IPS-20b (cell line): ENCODE results near the gene TYRP1.

ENCODE experiments used
- H3K27ac ChIP-seq: one replicate; pipeline ENCODE4 v1.5.1; 2013; ENCODE audit warnings: low read length
- H3K27me3 ChIP-seq: 2 replicates; pipeline ENCODE4 v1.6.1; 2013; ENCODE audit warnings: mild to moderate bottlenecking, low read length, inconsistent platforms; ENCODE audit not compliant: insufficient read depth
- H3K36me3 ChIP-seq: 2 replicates; pipeline ENCODE4 v1.6.1; 2013; ENCODE audit warnings: low read depth, mild to moderate bottlenecking, inconsistent platforms, low read length, moderate library complexity; ENCODE audit not compliant: insufficient read depth
- H3K4me1 ChIP-seq: 2 replicates; pipeline ENCODE4 v1.6.1; 2013; ENCODE audit warnings: mild to moderate bottlenecking, control low read depth, inconsistent platforms, low read length, moderate library complexity; ENCODE audit not compliant: insufficient read depth
- H3K4me3 ChIP-seq: 2 replicates; pipeline ENCODE4 v1.5.1; 2013; ENCODE audit warnings: mild to moderate bottlenecking, low read length, inconsistent platforms
- H3K9ac ChIP-seq: 2 replicates; pipeline ENCODE4 v1.6.1; 2013; ENCODE audit warnings: low read depth, mild to moderate bottlenecking, inconsistent platforms, low read length, moderate library complexity
- H3K9me3 ChIP-seq: 2 replicates; pipeline ENCODE4 v1.6.1; 2013; ENCODE audit warnings: mild to moderate bottlenecking, low read depth, low read length, inconsistent platforms; ENCODE audit not compliant: insufficient read depth

TYRP1 gene

GRCh38 chr9:12698266-12698665, 5.1 kb downstream of the TYRP1 start:
- H3K27me3 ChIP-seq, result no peaks in the 10 kb centered on the region
- no peaks in the 10 kb centered on the region for H3K36me3 ChIP-seq
- no peaks in the 10 kb centered on the region for H3K4me1 ChIP-seq
- no peak overlapping the region for H3K4me3 ChIP-seq
- H3K9ac ChIP-seq, result no peak overlapping the region
- H3K9me3 ChIP-seq, result no peaks in the 10 kb centered on the region
- no peak overlapping the region for H3K27ac ChIP-seq

DNA sequence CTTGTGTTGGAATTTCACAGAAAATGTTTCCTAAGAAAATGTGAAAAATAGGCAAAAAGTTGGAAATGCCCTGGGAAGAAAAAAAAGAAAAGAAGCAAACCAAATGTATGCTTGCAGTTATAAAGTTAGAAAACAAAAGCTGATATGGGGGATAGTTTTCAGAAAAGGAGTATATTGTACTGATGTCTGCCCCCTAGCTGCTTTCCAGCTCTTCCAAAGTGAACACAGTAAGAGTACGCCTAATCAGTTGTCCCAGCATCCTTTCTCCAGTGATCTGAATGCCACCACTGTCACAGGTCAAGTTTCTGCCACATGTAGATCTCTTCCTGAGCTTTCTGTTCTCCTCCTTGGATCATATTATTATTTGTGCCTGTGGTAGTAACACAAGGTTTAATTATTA, 5.8 kb downstream of the TYRP1 start:
- Histone ChIP-seq H3K27ac (no peak overlapping the region), H3K9ac (no peak overlapping the region)

DNA sequence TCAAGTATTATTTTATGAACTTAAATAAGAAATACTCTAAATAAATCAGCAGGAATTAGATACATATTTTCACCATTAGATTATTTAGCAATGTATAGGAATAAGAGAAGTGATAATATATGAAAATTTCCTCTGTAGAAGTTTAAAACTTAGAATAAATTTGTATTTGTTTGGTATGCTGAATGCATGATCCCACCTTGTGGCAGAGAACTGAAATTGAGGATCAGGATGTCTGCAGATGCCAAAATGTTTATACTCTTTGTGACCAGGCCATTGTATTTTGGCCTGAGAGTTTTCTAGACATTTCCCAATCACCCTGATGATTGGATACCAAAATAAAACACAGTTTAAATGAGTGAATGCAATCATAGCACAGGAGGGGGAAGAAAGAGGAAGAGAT, 6.3 kb downstream of the TYRP1 start:
- Histone ChIP-seq H3K9ac (no peak overlapping the region), H3K36me3 (no peaks in the 10 kb centered on the region), H3K27ac (no peak overlapping the region), H3K4me3 (no peak overlapping the region), H3K27me3 (no peaks in the 10 kb centered on the region), H3K4me1 (no peaks in the 10 kb centered on the region), H3K9me3 (no peaks in the 10 kb centered on the region)

More for the DNA sequence above, 5.8 kb downstream of the TYRP1 start:
- Histone ChIP-seq H3K36me3 (no peaks in the 10 kb centered on the region), H3K9me3 (no peaks in the 10 kb centered on the region), H3K27me3 (no peaks in the 10 kb centered on the region), H3K4me3 (no peak overlapping the region), H3K4me1 (no peaks in the 10 kb centered on the region)

DNA sequence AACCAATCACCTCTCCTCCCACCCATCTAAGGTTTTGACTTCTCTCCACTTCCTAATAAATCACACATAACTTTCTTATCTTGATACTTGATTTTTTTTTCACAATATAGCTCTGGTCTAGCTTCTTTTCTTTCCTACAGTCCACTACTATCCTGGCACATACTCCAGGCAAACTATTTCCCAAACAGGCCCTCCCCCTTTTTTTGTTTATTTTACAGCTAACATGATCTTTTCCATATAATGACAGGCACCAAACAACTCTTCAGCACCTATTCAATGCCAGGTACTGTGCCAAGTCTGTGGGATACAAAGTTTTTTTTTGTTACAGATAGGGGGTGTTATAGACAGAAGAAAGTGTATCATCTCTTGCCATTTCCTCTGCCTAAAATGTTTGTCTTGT, 7.9 kb downstream of the TYRP1 start:
- no peak overlapping the region for H3K27ac ChIP-seq
- H3K9me3 ChIP-seq, result no peaks in the 10 kb centered on the region
- no peaks in the 10 kb centered on the region for H3K27me3 ChIP-seq
- H3K36me3 ChIP-seq, result no peaks in the 10 kb centered on the region
- H3K4me3 ChIP-seq, result no peak overlapping the region
- no peaks in the 10 kb centered on the region for H3K4me1 ChIP-seq
- no peak overlapping the region for H3K9ac ChIP-seq

- Histone ChIP-seq H3K9me3 (no peaks in the 10 kb centered on the region), H3K36me3 (no peaks in the 10 kb centered on the region), H3K4me3 (no peak overlapping the region), H3K4me1 (no peaks in the 10 kb centered on the region), H3K9ac (no peak overlapping the region), H3K27me3 (no peaks in the 10 kb centered on the region), H3K27ac (no peak overlapping the region)
Measured at GRCh38 chr9:12702160-12702758, 9.1 kb downstream of the TYRP1 start.

DNA sequence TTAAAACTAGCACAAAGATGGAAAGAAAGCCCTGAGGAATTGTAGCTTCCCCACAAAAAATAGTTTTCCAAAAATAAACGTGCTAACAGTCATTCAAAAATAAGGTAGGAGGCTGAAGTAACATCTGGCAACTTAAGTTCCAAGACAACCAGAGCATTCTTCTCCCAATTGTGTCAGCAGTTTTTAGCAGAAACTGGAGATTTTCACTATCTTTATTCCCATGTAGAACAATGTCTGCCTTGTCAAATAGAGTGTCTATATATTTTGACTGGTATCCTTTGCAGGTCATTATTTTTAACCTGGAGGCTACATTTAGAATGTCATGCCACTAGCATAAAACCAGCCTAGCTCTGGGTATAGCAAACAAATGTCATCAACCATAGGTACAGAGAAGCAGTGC, 10.8 kb downstream of the TYRP1 start:
- H3K9ac ChIP-seq, result no peak overlapping the region
- no peaks in the 10 kb centered on the region for H3K4me1 ChIP-seq
- H3K36me3 ChIP-seq, result no peaks in the 10 kb centered on the region
- no peak overlapping the region for H3K27ac ChIP-seq
- no peaks in the 10 kb centered on the region for H3K9me3 ChIP-seq
- H3K27me3 ChIP-seq, result no peaks in the 10 kb centered on the region
- H3K4me3 ChIP-seq, result no peak overlapping the region

DNA sequence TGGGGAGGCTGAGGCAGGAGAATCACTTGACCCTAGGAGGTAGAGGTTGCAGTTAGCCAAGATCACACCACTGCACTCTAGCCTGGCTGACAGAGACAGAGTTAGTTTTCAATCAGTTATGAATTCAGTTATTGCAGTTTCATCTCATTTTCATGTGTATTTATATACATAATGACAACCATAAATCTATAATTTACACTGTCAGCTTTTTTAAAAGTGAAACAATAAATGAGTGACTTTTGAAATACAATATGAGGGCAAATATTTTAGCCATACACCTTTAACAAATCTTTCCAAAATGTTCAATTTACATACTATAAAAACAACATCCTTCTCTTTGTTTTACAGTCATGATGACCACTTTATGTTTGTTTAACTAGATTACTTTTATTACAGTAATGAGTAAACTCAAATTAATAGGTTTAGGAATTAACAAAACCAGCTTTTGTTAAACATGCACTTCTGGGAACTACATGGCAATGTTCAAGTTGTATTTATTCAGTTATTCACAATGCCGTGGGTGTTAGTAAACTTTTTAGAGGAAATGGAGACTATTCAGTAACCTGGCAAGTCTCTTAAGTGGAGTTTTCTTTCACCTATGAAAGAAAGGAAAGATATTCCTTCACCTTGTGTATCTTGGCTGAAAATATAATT, 12.7 kb downstream of the TYRP1 start:
- Histone ChIP-seq H3K9me3 (no peaks in the 10 kb centered on the region), H3K9ac (no peak overlapping the region), H3K4me1 (no peaks in the 10 kb centered on the region), H3K27me3 (no peaks in the 10 kb centered on the region), H3K27ac (no peak overlapping the region), H3K4me3 (no peak overlapping the region), H3K36me3 (no peaks in the 10 kb centered on the region)

GRCh38 chr9:12708562-12709298, 15.5 kb downstream of the TYRP1 start:
- no peak overlapping the region for H3K9ac ChIP-seq
- no peak overlapping the region for H3K4me3 ChIP-seq
- no peaks in the 10 kb centered on the region for H3K4me1 ChIP-seq
- no peak overlapping the region for H3K27ac ChIP-seq
- no peaks in the 10 kb centered on the region for H3K9me3 ChIP-seq
- H3K27me3 ChIP-seq, result no peaks in the 10 kb centered on the region
- no peaks in the 10 kb centered on the region for H3K36me3 ChIP-seq

GRCh38 chr9:12712532-12712931, 19.3 kb downstream of the TYRP1 start:
- Histone ChIP-seq H3K27ac (no peak overlapping the region), H3K36me3 (no peaks in the 10 kb centered on the region), H3K4me1 (no peaks in the 10 kb centered on the region), H3K9ac (no peak overlapping the region), H3K9me3 (no peaks in the 10 kb centered on the region), H3K4me3 (no peak overlapping the region), H3K27me3 (no peaks in the 10 kb centered on the region)

DNA sequence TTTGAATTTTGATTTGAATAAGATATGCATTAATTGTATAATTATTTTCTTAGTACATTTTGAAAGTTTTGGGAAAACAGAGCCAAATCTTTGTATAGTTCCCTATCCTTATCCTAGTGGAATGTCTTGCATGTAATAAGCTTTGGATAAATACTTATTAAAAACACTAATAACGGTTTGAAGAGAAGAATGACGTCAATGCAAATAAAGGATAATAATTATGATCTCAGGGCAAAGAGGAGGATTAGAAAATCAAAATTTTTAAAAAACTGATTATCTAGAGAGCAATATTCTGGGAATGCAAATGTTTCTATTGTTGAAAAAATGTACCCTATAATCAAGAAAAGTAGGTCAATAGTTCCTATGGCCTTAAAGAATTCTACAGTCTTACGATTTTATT, 22.1 kb downstream of the TYRP1 start:
- H3K36me3 ChIP-seq, result no peaks in the 10 kb centered on the region
- no peaks in the 10 kb centered on the region for H3K27me3 ChIP-seq
- H3K4me1 ChIP-seq, result peaks cover 8% of the 10 kb centered on the region; the same call in 1 of the 2 replicates
- H3K27ac ChIP-seq, result no peak overlapping the region
- H3K9me3 ChIP-seq, result no peaks in the 10 kb centered on the region
- H3K4me3 ChIP-seq, result no peak overlapping the region
- no peak overlapping the region for H3K9ac ChIP-seq

DNA sequence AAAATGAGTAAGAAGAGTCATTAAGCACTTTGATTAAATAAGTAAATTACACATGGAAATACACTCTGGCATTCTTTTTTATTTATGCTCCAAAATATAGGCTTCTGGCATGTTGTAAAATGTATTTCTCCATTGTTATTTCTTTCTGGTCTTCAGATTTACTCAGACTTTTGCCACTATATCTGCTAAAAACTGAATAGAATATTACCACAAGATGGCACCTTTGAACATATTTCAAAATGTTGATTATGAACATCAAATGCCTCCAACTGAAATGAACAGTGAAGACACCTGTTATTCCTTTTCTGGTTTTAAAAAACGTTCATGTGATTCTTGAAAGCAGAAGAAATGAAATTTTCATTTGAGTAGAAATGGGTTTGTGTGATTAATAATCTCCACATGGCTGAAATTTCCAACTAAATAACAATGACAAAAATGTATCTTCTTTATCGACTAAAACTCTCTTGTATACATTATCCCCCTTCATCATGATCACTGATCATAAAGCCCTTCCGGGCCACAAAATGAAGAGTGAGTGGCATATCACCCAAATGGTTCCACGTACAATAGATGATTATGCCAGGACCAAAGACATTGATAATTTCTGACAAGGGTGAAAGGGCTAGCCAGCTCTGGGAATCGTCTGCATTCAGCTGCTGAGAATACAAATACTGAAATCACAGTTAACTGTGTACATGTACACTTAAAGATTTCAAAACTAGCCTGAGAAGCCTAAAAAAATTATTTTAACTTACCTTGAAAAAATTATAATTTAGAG, 23.8 kb downstream of the TYRP1 start:
- Histone ChIP-seq H3K36me3 (no peaks in the 10 kb centered on the region), H3K9ac (no peak overlapping the region), H3K9me3 (no peaks in the 10 kb centered on the region), H3K27ac (no peak overlapping the region), H3K4me1 (peaks cover 8% of the 10 kb centered on the region), H3K27me3 (no peaks in the 10 kb centered on the region), H3K4me3 (no peak overlapping the region)
